ENCODE results near the gene ANGEL2. TPM values are rescaled to one million over a fixed set of nuclear protein-coding genes. Genes with fewer than 3 reads are reported as not detected.

Gene ANGEL2
- total RNA-seq, 1 donor from 2014 or later: 33.1 TPM

GRCh38 chr1:212955961-212956620 lies 59.6 kb downstream of the ANGEL2 start:
- DNase-seq: no peak
- no peaks in the 10 kb centered on the region for H3K36me3 Mint-ChIP-seq (ENCODE audit: unreplicated experiment)
- H3K27ac Mint-ChIP-seq (ENCODE audit: unreplicated experiment): no peak overlapping the region
- TF ChIP-seq CTCF (IDR thresholded peaks at IDR 0.05; ENCODE audit: partially characterized antibody, unreplicated experiment): no peak
- H3K9me3 Mint-ChIP-seq (ENCODE audit: unreplicated experiment): peaks cover 16% of the 10 kb centered on the region
- H3K27me3 Mint-ChIP-seq (ENCODE audit: unreplicated experiment): peaks cover 6% of the 10 kb centered on the region
- peaks cover 37% of the 10 kb centered on the region for H3K4me1 Mint-ChIP-seq (ENCODE audit: low read depth, unreplicated experiment)
- H3K4me3 Mint-ChIP-seq (ENCODE audit: unreplicated experiment): peak overlapping the region; percentile 32

- no peak overlapping the region for H3K4me3 Mint-ChIP-seq (ENCODE audit: unreplicated experiment)
- TF ChIP-seq CTCF (IDR thresholded peaks at IDR 0.05; ENCODE audit: partially characterized antibody, unreplicated experiment): no peak
- H3K9me3 Mint-ChIP-seq (ENCODE audit: unreplicated experiment): peaks cover 19% of the 10 kb centered on the region
- peaks cover 37% of the 10 kb centered on the region for H3K4me1 Mint-ChIP-seq (ENCODE audit: low read depth, unreplicated experiment)
- peaks cover 8% of the 10 kb centered on the region for H3K27me3 Mint-ChIP-seq (ENCODE audit: unreplicated experiment)
- no peak overlapping the region for H3K27ac Mint-ChIP-seq (ENCODE audit: unreplicated experiment)
- DNase-seq: no peak
- H3K36me3 Mint-ChIP-seq (ENCODE audit: unreplicated experiment): no peaks in the 10 kb centered on the region
Observed at GRCh38 chr1:212955098-212955497, 60.6 kb downstream of the ANGEL2 start.

- no peak for TF ChIP-seq CTCF (IDR thresholded peaks at IDR 0.05; ENCODE audit: partially characterized antibody, unreplicated experiment)
- DNase-seq: no peak
- peaks cover 10% of the 10 kb centered on the region for H3K27me3 Mint-ChIP-seq (ENCODE audit: unreplicated experiment)
- peaks cover 20% of the 10 kb centered on the region for H3K9me3 Mint-ChIP-seq (ENCODE audit: unreplicated experiment)
- H3K4me3 Mint-ChIP-seq (ENCODE audit: unreplicated experiment): no peak overlapping the region
- H3K36me3 Mint-ChIP-seq (ENCODE audit: unreplicated experiment): no peaks in the 10 kb centered on the region
- no peak overlapping the region for H3K27ac Mint-ChIP-seq (ENCODE audit: unreplicated experiment)
- peaks cover 38% of the 10 kb centered on the region for H3K4me1 Mint-ChIP-seq (ENCODE audit: low read depth, unreplicated experiment)
Observed at GRCh38 chr1:212954514-212954913, 61.2 kb downstream of the ANGEL2 start.

GRCh38 chr1:212953321-212953720 lies 62.3 kb downstream of the ANGEL2 start:
- Mint-ChIP-seq H3K4me3 (ENCODE audit: unreplicated experiment) (peak overlapping the region; percentile 78), H3K36me3 (ENCODE audit: unreplicated experiment) (no peaks in the 10 kb centered on the region), H3K4me1 (ENCODE audit: low read depth, unreplicated experiment) (peaks cover 31% of the 10 kb centered on the region), H3K27ac (ENCODE audit: unreplicated experiment) (peak overlapping the region; percentile 63), H3K27me3 (ENCODE audit: unreplicated experiment) (peaks cover 10% of the 10 kb centered on the region), H3K9me3 (ENCODE audit: unreplicated experiment) (peaks cover 20% of the 10 kb centered on the region)
- no peak for TF ChIP-seq CTCF (IDR thresholded peaks at IDR 0.05; ENCODE audit: partially characterized antibody, unreplicated experiment)
- no peak for DNase-seq

GRCh38 chr1:212952641-212952976 lies 63.1 kb downstream of the ANGEL2 start:
- TF ChIP-seq CTCF (IDR thresholded peaks at IDR 0.05; ENCODE audit: partially characterized antibody, unreplicated experiment): no peak
- Mint-ChIP-seq H3K4me3 (ENCODE audit: unreplicated experiment) (peak overlapping the region; percentile 78), H3K27ac (ENCODE audit: unreplicated experiment) (peak overlapping the region; percentile 63), H3K27me3 (ENCODE audit: unreplicated experiment) (peaks cover 10% of the 10 kb centered on the region), H3K9me3 (ENCODE audit: unreplicated experiment) (peaks cover 17% of the 10 kb centered on the region), H3K36me3 (ENCODE audit: unreplicated experiment) (no peaks in the 10 kb centered on the region), H3K4me1 (ENCODE audit: low read depth, unreplicated experiment) (peaks cover 31% of the 10 kb centered on the region)
- peak; percentile 64 for DNase-seq
